HEK293 (cell line): ENCODE data around the gene MEX3C.

Source experiments
- CTCF ChIA-PET: fragments of 350-600 bp; formaldehyde crosslinking; extraction: SDS; loops from one replicate; lab custom pipeline; 2021; ENCODE audit warnings: antibody characterized with exemption; lab: Yijun Ruan, JAX
- POLR2A ChIA-PET: fragments of 300-600 bp; formaldehyde crosslinking; extraction: SDS; loops from one replicate; lab custom pipeline; 2020; ENCODE audit warnings: antibody characterized with exemption, inconsistent platforms; lab: Yijun Ruan, JAX
- H3K27ac ChIP-seq: fragments of 200-500 bp; sonication (Bioruptor generic); 2 replicates; pipeline ENCODE4 v1.5.1; 2014; ENCODE audit warnings: low read depth, low read length, control low read depth, inconsistent platforms; ENCODE audit errors: extremely low read depth
- H3K36me3 ChIP-seq, 2 experiments: fragments of 200-500 bp in 1 of 2; sonication (Bioruptor generic) in 1 of 2; 1 replicate in 1 of 2; 2 replicates in 1 of 2; pipeline ENCODE4 v1.5.1; 2014 to 2017; ENCODE audit warnings: inconsistent platforms in 2 of 2, low read length in 2 of 2; ENCODE audit not compliant: control insufficient read depth in 2 of 2, insufficient read depth in 1 of 2
- H3K4me1 ChIP-seq: fragments of 200-500 bp; sonication (Bioruptor generic); 2 replicates; pipeline ENCODE4 v1.5.1; 2014; ENCODE audit warnings: mild to moderate bottlenecking, low read length, inconsistent platforms; ENCODE audit not compliant: control insufficient read depth, insufficient read depth
- H3K4me3 ChIP-seq: 2 replicates; pipeline ENCODE4 v1.5.1; 2011; ENCODE audit warnings: low read depth, mild to moderate bottlenecking, control low read depth, low read length, moderate library complexity
- H3K9me3 ChIP-seq: fragments of 200-500 bp; sonication (Bioruptor generic); 2 replicates; pipeline ENCODE4 v1.5.1; 2014; ENCODE audit warnings: low read depth, low read length, inconsistent platforms; ENCODE audit not compliant: control insufficient read depth, insufficient read depth
- GFI1B ChIP-seq: fragments of 450-650 bp; formaldehyde crosslinking; IDR thresholded peaks from 2 replicates; pipeline ENCODE4 v1.5.1; 2016; ENCODE audit warnings: missing biosample characterization, missing genetic modification characterization
- GLIS1 ChIP-seq: fragments of 450-650 bp; formaldehyde crosslinking; IDR thresholded peaks from 2 replicates; pipeline ENCODE4 v1.5.1; 2016; ENCODE audit warnings: missing biosample characterization, missing genetic modification characterization
- GLIS2 ChIP-seq: fragments of 450-650 bp; formaldehyde crosslinking; IDR thresholded peaks from 2 replicates; pipeline ENCODE4 v1.5.1; 2016; ENCODE audit warnings: missing biosample characterization, missing genetic modification characterization
- HOXD13 ChIP-seq: sonication (generic); formaldehyde crosslinking; IDR thresholded peaks from 2 replicates; pipeline ENCODE4 v1.8.0; 2022; ENCODE audit warnings: missing genetic modification reagents, borderline replicate concordance
- KLF17 ChIP-seq: fragments of 450-650 bp; formaldehyde crosslinking; IDR thresholded peaks from 2 replicates; pipeline ENCODE4 v1.5.1; 2016; ENCODE audit warnings: missing biosample characterization, missing genetic modification characterization
- MYNN ChIP-seq: fragments of 450-650 bp; formaldehyde crosslinking; IDR thresholded peaks from 2 replicates; pipeline ENCODE4 v1.5.1; 2016; ENCODE audit warnings: missing biosample characterization, missing genetic modification characterization, borderline replicate concordance
- ZBTB1 ChIP-seq: fragments of 450-650 bp; formaldehyde crosslinking; IDR thresholded peaks from 2 replicates; pipeline ENCODE4 v1.5.1; 2016; ENCODE audit warnings: missing biosample characterization, missing genetic modification characterization
- ZBTB20 ChIP-seq: fragments of 450-650 bp; formaldehyde crosslinking; IDR thresholded peaks from 2 replicates; pipeline ENCODE4 v1.5.1; 2016; ENCODE audit warnings: missing biosample characterization, missing genetic modification characterization
- ZBTB21 ChIP-seq: fragments of 450-650 bp; formaldehyde crosslinking; IDR thresholded peaks from 2 replicates; pipeline ENCODE4 v1.5.1; 2017; ENCODE audit warnings: missing biosample characterization, missing genetic modification characterization
- ZNF10 ChIP-seq: fragments of 450-650 bp; formaldehyde crosslinking; IDR thresholded peaks from 2 replicates; pipeline ENCODE4 v1.5.1; 2017; ENCODE audit warnings: missing biosample characterization, missing genetic modification characterization
- ZNF114 ChIP-seq: fragments of 450-650 bp; formaldehyde crosslinking; IDR thresholded peaks from 2 replicates; pipeline ENCODE4 v1.5.0; 2017; ENCODE audit warnings: missing biosample characterization, missing genetic modification characterization
- ZNF132 ChIP-seq: fragments of 450-650 bp; formaldehyde crosslinking; IDR thresholded peaks from 2 replicates; pipeline ENCODE4 v1.5.1; 2017; ENCODE audit warnings: missing biosample characterization, missing genetic modification characterization, borderline replicate concordance
- ZNF16 ChIP-seq: fragments of 450-650 bp; formaldehyde crosslinking; IDR thresholded peaks from 2 replicates; pipeline ENCODE4 v1.5.1; 2016; ENCODE audit warnings: low read depth, missing biosample characterization, missing genetic modification characterization
- ZNF175 ChIP-seq: fragments of 450-650 bp; formaldehyde crosslinking; IDR thresholded peaks from 2 replicates; pipeline ENCODE4 v1.5.1; 2016; ENCODE audit warnings: missing biosample characterization, missing genetic modification characterization
- ZNF214 ChIP-seq: fragments of 450-650 bp; formaldehyde crosslinking; IDR thresholded peaks from 2 replicates; pipeline ENCODE4 v1.5.1; 2017; ENCODE audit warnings: missing biosample characterization, mild to moderate bottlenecking, missing genetic modification characterization, borderline replicate concordance
- ZNF324 ChIP-seq: fragments of 450-650 bp; formaldehyde crosslinking; IDR thresholded peaks from 2 replicates; pipeline ENCODE4 v1.5.1; 2016; ENCODE audit warnings: missing biosample characterization, missing genetic modification characterization
- ZNF501 ChIP-seq: fragments of 450-650 bp; formaldehyde crosslinking; IDR thresholded peaks from 2 replicates; pipeline ENCODE4 v1.5.1; 2016; ENCODE audit warnings: missing biosample characterization, missing genetic modification characterization
- ZNF514 ChIP-seq: fragments of 450-650 bp; formaldehyde crosslinking; IDR thresholded peaks from 2 replicates; pipeline ENCODE4 v1.5.1; 2016; ENCODE audit warnings: missing biosample characterization, missing genetic modification characterization
- ZNF548 ChIP-seq: fragments of 450-650 bp; formaldehyde crosslinking; IDR thresholded peaks from 2 replicates; pipeline ENCODE4 v1.5.1; 2016; ENCODE audit warnings: missing biosample characterization, missing genetic modification characterization
- ZNF571 ChIP-seq: fragments of 450-650 bp; formaldehyde crosslinking; IDR thresholded peaks from 2 replicates; pipeline ENCODE4 v1.5.0; 2017; ENCODE audit warnings: missing biosample characterization, missing genetic modification characterization
- ZNF580 ChIP-seq: fragments of 450-650 bp; formaldehyde crosslinking; IDR thresholded peaks from 2 replicates; pipeline ENCODE4 v1.5.1; 2016; ENCODE audit warnings: missing biosample characterization, missing genetic modification characterization
- ZNF596 ChIP-seq: fragments of 450-650 bp; IDR thresholded peaks from 2 replicates; pipeline ENCODE4 v1.5.0; 2018; ENCODE audit warnings: missing biosample characterization, mild to moderate bottlenecking, missing genetic modification characterization, moderate library complexity
- ZNF629 ChIP-seq: fragments of 450-650 bp; formaldehyde crosslinking; IDR thresholded peaks from 2 replicates; pipeline ENCODE4 v1.5.1; 2017; ENCODE audit warnings: missing biosample characterization, missing genetic modification characterization
- ZNF791 ChIP-seq: fragments of 450-650 bp; formaldehyde crosslinking; IDR thresholded peaks from 2 replicates; pipeline ENCODE4 v1.5.1; 2016; ENCODE audit warnings: missing biosample characterization, missing genetic modification characterization
- ZSCAN16 ChIP-seq: fragments of 450-650 bp; formaldehyde crosslinking; IDR thresholded peaks from 2 replicates; pipeline ENCODE4 v1.5.1; 2016; ENCODE audit warnings: missing biosample characterization, missing genetic modification characterization
- TF ChIP-seq, protein P1 (sequence below): fragments of 450-650 bp; formaldehyde crosslinking; IDR thresholded peaks from 2 replicates; pipeline ENCODE4 v1.5.1; 2016; ENCODE audit warnings: missing biosample characterization, missing genetic modification characterization

Gene MEX3C

GRCh38 chr18:51160646-51161045, 36.8 kb downstream of the MEX3C start:
- Histone ChIP-seq H3K4me1 (no peaks in the 10 kb centered on the region), H3K36me3 (no peaks in the 10 kb centered on the region), H3K27ac (no peak overlapping the region), H3K9me3 (no peaks in the 10 kb centered on the region), H3K4me3 (no peak overlapping the region)
- CTCF ChIA-PET = no interaction called here
- POLR2A ChIA-PET = no interaction called here
- TF ChIP-seq ZNF324 (tag by site-specific recombination) (no peak), ZNF791 (tag by site-specific recombination) (no peak), ZBTB20 (tag by site-specific recombination) (no peak), GFI1B (tag by site-specific recombination) (no peak)

DNA sequence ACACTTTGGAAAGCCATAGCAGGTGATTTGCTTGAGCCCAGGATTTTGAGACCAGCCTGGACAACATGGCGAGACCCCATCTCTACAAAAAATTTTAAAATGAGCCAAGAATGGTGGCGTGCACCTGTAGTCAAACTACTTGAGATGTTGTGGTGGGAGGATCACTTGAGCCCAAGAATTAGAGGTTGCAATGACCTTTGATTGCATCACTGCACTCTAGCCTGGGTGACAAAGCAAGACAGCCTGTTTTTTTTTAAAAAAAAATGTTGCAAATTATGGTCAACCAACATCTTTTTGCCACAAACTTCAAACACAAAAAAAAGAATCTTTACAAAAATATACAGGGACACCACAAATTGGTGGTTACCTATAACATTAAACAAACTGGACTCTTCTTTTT, 40.3 kb downstream of the MEX3C start:
- no peak for TF ChIP-seq ZBTB21 (tag by site-specific recombination)
- TF ChIP-seq ZNF514 (tag by site-specific recombination) = no peak
- no peak for TF ChIP-seq MYNN
- Histone ChIP-seq H3K9me3 (no peaks in the 10 kb centered on the region), H3K4me3 (no peak overlapping the region), H3K4me1 (no peaks in the 10 kb centered on the region), H3K27ac (no peak overlapping the region), H3K36me3 (no peaks in the 10 kb centered on the region)
- CTCF ChIA-PET = no interaction called here
- POLR2A ChIA-PET = no interaction called here

- no peak overlapping the region for H3K27ac ChIP-seq
- H3K4me1 ChIP-seq = no peaks in the 10 kb centered on the region
- POLR2A ChIA-PET = no interaction called here
- H3K9me3 ChIP-seq = no peaks in the 10 kb centered on the region
- no peaks in the 10 kb centered on the region for H3K36me3 ChIP-seq
- H3K4me3 ChIP-seq = no peak overlapping the region
- TF ChIP-seq GLIS2 (tag by site-specific recombination) = no peak
- TF ChIP-seq, protein P1, sequence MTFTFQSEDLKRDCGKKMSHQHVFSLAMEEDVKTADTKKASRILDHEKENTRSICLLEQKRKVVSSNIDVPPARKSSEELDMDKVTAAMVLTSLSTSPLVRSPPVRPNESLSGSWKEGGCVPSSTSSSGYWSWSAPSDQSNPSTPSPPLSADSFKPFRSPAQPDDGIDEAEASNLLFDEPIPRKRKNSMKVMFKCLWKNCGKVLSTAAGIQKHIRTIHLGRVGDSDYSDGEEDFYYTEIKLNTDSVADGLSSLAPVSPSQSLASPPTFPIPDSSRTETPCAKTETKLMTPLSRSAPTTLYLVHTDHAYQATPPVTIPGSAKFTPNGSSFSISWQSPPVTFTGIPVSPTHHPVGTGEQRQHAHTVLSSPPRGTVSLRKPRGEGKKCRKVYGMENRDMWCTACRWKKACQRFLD (tag by site-specific recombination) = no peak
- TF ChIP-seq ZNF571 (tag by site-specific recombination) = no peak
- TF ChIP-seq ZNF16 = no peak
- no peak for TF ChIP-seq ZBTB1
- no peak for TF ChIP-seq ZNF114
- no peak for TF ChIP-seq HOXD13 (CRISPR knock-in tag)
- TF ChIP-seq KLF17 = no peak
- no peak for TF ChIP-seq ZNF214
- no peak for TF ChIP-seq ZNF580 (tag by site-specific recombination)
- no peak for TF ChIP-seq ZSCAN16 (tag by site-specific recombination)
- no peak for TF ChIP-seq ZNF501 (tag by site-specific recombination)
- no peak for TF ChIP-seq ZNF629 (tag by site-specific recombination)
- TF ChIP-seq ZNF548 (tag by site-specific recombination) = no peak
- TF ChIP-seq ZNF132 (tag by site-specific recombination) = no peak
- no peak for TF ChIP-seq GLIS1 (tag by site-specific recombination)
- no peak for TF ChIP-seq ZNF596 (tag by site-specific recombination)
- TF ChIP-seq ZNF10 = no peak
- no peak for TF ChIP-seq ZNF175 (tag by site-specific recombination)
- CTCF ChIA-PET = interaction anchor here (0.6 kb wide), 1 partner anchor 9 kb away, joined by 3 read pairs; no protein-coding TSS in a partner anchor
Observed at GRCh38 chr18:51154431-51155063, 42.9 kb downstream of the MEX3C start.
